Panc1 (cell line): ENCODE measurements around the gene RNF111. TPM values are rescaled to one million over a fixed set of nuclear protein-coding genes. Genes with fewer than 3 reads are reported as not detected.

Experiments used
- ATAC-seq: fragments of 200-7000 bp; cut with Tn5 transposase; 2 replicates; pipeline ENCODE4 v1.9.1; 2020; ENCODE audit warnings: mild to moderate bottlenecking, moderate library complexity
- BruUV-seq: library from RNA; stranded (reverse); fragments of 400-500 nt; replicated peaks from 2 replicates; lab custom pipeline; 2021; lab: Mats Ljungman, UMichigan
- CTCF ChIA-PET: fragments of 300-600 bp; sonication (Branson Sonifier 250); formaldehyde crosslinking; loops from one replicate; lab custom pipeline; 2022; ENCODE audit warnings: antibody characterized with exemption; lab: Charles Lee
- POLR2A ChIA-PET: fragments of 300-600 bp; sonication (Branson Sonifier 250); formaldehyde crosslinking; loops from one replicate; lab custom pipeline; 2022; ENCODE audit warnings: antibody characterized with exemption; lab: Charles Lee
- DNase-seq: peaks from one replicate; pipeline ENCODE4 v3.0.0-alpha.2; 2010; ENCODE audit warnings: low read depth, low spot score
- H3K27ac ChIP-seq: 2 replicates; pipeline ENCODE4 v1.5.1; 2011; ENCODE audit warnings: mild to moderate bottlenecking, low read length, inconsistent platforms
- H3K27me3 ChIP-seq: fragments of 200-500 bp; sonication (Bioruptor generic); 2 replicates; pipeline ENCODE4 v1.6.0; 2014; ENCODE audit warnings: low read length, inconsistent platforms; ENCODE audit not compliant: control insufficient read depth, insufficient read depth
- H3K36me3 ChIP-seq: fragments of 200-500 bp; sonication (Bioruptor generic); 2 replicates; pipeline ENCODE4 v1.5.1; 2014; ENCODE audit warnings: inconsistent platforms, mild to moderate bottlenecking, low read length, moderate library complexity; ENCODE audit not compliant: control insufficient read depth, insufficient read depth
- H3K4me1 ChIP-seq: 2 replicates; pipeline ENCODE4 v1.5.1; 2011; ENCODE audit warnings: inconsistent platforms, mild to moderate bottlenecking, low read length, moderate library complexity; ENCODE audit not compliant: control insufficient read depth, insufficient read depth
- H3K4me3 ChIP-seq, 2 experiments: 2 replicates each; pipeline ENCODE4 v1.5.1; 2011 to 2012; ENCODE audit warnings: low read depth in 2 of 2, low read length in 2 of 2, mild to moderate bottlenecking in 2 of 2, inconsistent platforms in 1 of 2, moderate library complexity in 1 of 2
- H3K9me3 ChIP-seq: fragments of 200-500 bp; sonication (Bioruptor generic); 2 replicates; pipeline ENCODE4 v1.5.1; 2014; ENCODE audit warnings: low read depth, mild to moderate bottlenecking, inconsistent platforms, low read length, moderate library complexity; ENCODE audit not compliant: control insufficient read depth, insufficient read depth
- POLR2AphosphoS5 ChIP-seq: IDR thresholded peaks from 2 replicates; pipeline ENCODE4 v1.6.1; 2012; ENCODE audit warnings: mild to moderate bottlenecking, low read depth, low read length, moderate library complexity
- SIN3A ChIP-seq: IDR thresholded peaks from 2 replicates; pipeline ENCODE4 v1.6.1; 2012; ENCODE audit warnings: low read depth, mild to moderate bottlenecking, low read length, moderate library complexity, borderline replicate concordance; ENCODE audit not compliant: insufficient read depth
- TCF7L2 ChIP-seq: IDR thresholded peaks from 2 replicates; pipeline ENCODE4 v1.6.1; 2011; ENCODE audit warnings: mild to moderate bottlenecking, low read depth, low read length, inconsistent platforms
- in situ Hi-C: cut with HindIII; loops from 2 replicates; pipeline ENCODE4 v1.10.0; 2016; ENCODE audit warnings: low sequenced_read_pairs, low pct_unique_long_range_greater_than_20kb
- intact Hi-C: fragments of 100-400 bp; cut with micrococcal nuclease; formaldehyde crosslinking; loops from one replicate; pipeline ENCODE4 v1.10.0; 2022; ENCODE audit not compliant: unreplicated experiment
- total RNA-seq: library from RNA; stranded (reverse); gene quantifications from one replicate; pipeline ENCODE4 v1.2.1, GENCODE V29; 2021; ENCODE audit not compliant: unreplicated experiment
- TF ChIP-seq, protein P1 (sequence below), 2 experiments: IDR thresholded peaks; 2 replicates each; pipeline ENCODE4 v1.6.1; 2011 to 2012; ENCODE audit warnings: low read depth in 2 of 2, control low read depth in 1 of 2, low read length in 1 of 2, mild to moderate bottlenecking in 1 of 2, moderate library complexity in 1 of 2; ENCODE audit not compliant: insufficient read depth in 1 of 2
- TF ChIP-seq, protein P2 (sequence below): fragments of 450-650 bp; IDR thresholded peaks from 2 replicates; pipeline ENCODE4 v1.5.1; 2017; ENCODE audit warnings: mild to moderate bottlenecking

Gene RNF111
- total RNA-seq, 1 experiment from 2014 or later = 37.2 TPM

DNA sequence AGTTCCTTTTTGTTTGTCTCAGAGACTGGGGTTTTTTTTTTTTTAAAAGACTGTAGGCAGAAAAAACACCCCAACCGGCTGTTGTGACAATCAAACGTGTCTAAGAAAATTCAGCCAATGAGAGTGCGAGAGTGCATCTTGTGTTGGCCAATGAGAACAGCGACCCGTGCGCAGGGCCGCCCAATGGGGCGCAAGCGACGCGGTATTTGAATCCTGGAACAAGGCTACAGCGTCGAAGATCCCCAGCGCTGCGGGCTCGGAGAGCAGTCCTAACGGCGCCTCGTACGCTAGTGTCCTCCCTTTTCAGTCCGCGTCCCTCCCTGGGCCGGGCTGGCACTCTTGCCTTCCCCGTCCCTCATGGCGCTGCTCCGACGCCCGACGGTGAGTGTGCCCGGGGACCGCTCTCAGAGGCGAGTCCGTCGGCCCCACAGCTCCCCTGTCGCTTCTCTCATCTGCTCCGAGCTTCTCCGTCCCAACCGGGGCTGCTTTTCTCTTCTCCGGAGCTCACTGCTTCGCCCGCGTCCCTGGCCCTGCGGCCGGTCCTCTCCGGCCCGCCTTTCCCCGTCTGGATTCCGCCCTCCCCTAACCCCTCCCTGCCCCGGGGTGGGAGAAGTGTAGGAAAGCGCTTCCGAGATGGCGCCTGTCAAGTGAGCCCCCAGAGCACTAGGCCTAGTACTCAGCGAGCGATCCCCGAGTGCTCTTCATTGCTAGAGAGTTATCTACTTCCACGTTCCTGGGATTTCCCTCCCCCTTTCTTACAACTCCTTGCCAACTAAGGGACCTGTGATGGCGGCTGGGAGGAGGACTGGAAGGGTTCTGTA is 117.7 kb downstream of the RNF111 start, which contains the start of gene CCNB2:
Gene CCNB2 (plus strand): TSS at position 235 of the 821 bp plus-strand sequence. CDS start 123 bp downstream, at position 358.
- TF ChIP-seq SIN3A (peak; percentile 100), POLR2AphosphoS5 (peak; percentile 92), TCF7L2 (no peak)
- TF ChIP-seq, protein P1, sequence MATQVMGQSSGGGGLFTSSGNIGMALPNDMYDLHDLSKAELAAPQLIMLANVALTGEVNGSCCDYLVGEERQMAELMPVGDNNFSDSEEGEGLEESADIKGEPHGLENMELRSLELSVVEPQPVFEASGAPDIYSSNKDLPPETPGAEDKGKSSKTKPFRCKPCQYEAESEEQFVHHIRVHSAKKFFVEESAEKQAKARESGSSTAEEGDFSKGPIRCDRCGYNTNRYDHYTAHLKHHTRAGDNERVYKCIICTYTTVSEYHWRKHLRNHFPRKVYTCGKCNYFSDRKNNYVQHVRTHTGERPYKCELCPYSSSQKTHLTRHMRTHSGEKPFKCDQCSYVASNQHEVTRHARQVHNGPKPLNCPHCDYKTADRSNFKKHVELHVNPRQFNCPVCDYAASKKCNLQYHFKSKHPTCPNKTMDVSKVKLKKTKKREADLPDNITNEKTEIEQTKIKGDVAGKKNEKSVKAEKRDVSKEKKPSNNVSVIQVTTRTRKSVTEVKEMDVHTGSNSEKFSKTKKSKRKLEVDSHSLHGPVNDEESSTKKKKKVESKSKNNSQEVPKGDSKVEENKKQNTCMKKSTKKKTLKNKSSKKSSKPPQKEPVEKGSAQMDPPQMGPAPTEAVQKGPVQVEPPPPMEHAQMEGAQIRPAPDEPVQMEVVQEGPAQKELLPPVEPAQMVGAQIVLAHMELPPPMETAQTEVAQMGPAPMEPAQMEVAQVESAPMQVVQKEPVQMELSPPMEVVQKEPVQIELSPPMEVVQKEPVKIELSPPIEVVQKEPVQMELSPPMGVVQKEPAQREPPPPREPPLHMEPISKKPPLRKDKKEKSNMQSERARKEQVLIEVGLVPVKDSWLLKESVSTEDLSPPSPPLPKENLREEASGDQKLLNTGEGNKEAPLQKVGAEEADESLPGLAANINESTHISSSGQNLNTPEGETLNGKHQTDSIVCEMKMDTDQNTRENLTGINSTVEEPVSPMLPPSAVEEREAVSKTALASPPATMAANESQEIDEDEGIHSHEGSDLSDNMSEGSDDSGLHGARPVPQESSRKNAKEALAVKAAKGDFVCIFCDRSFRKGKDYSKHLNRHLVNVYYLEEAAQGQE (IDR thresholded peaks at IDR 0.05; ENCODE audit: insufficient read depth in 1 of 2, low read depth in 2 of 2, low read length in 1 of 2) = no peak
- H3K4me3 ChIP-seq = peak within 1 kb of the TSS; percentile 66 to 92
- ATAC-seq (peak; percentile 99), DNase-seq (peak; percentile 79)
- H3K36me3 ChIP-seq = peaks cover 12% of the 10 kb centered on the region
- intact Hi-C loops = loop anchor here (10.0 kb wide), 1 partner anchor 120 kb away; the partner anchor contains the start of gene RNF111
- H3K4me1 ChIP-seq = peaks cover 9% of the 10 kb centered on the region; the same call in 1 of the 2 replicates
- no peaks in the 10 kb centered on the region for H3K9me3 ChIP-seq
- ChIA-PET CTCF (no interaction called here), POLR2A (no interaction called here)
- in situ Hi-C loops = no loop called here
- BruUV-seq = no TSS peak
- H3K27me3 ChIP-seq = no peaks in the 10 kb centered on the region
- H3K27ac ChIP-seq = peak within 1 kb of the TSS; percentile 88

DNA sequence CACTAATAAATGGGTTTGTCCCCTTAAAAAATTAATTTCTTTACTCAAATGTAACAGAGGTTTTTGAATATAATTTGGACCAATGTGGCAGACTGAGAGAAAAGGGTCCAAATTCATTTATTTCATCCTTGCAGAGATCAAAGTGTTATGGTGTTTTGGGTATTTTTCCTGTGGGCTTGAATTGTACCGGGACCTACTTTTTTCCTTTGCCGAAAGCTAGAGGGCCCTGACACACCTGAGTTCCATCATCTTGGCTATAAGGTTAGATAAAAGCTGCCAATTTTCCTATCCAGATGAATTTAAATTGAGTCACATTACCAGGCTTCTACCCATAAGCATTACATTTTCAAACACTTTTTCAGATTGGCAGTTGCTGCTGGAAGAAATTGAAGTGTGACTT is 118.4 kb downstream of the RNF111 start:
- Histone ChIP-seq H3K27ac (peak overlapping the region; percentile 88), H3K4me3 (peak overlapping the region; percentile 66 to 92), H3K27me3 (no peaks in the 10 kb centered on the region), H3K36me3 (peaks cover 16% of the 10 kb centered on the region), H3K9me3 (no peaks in the 10 kb centered on the region), H3K4me1 (peaks cover 9% of the 10 kb centered on the region; the same call in 1 of the 2 replicates)
- intact Hi-C loops (loop anchor here (10.0 kb wide), 1 partner anchor 121 kb away; the partner anchor contains the start of gene RNF111), in situ Hi-C loops (no loop called here)
- ChIA-PET POLR2A (no interaction called here), CTCF (no interaction called here)
- no peak for TF ChIP-seq POLR2AphosphoS5
- TF ChIP-seq, protein P1 (IDR thresholded peaks at IDR 0.05; ENCODE audit: insufficient read depth in 1 of 2, low read depth in 2 of 2, low read length in 1 of 2) = no peak
- no peak for TF ChIP-seq TCF7L2
- TF ChIP-seq, protein P2, sequence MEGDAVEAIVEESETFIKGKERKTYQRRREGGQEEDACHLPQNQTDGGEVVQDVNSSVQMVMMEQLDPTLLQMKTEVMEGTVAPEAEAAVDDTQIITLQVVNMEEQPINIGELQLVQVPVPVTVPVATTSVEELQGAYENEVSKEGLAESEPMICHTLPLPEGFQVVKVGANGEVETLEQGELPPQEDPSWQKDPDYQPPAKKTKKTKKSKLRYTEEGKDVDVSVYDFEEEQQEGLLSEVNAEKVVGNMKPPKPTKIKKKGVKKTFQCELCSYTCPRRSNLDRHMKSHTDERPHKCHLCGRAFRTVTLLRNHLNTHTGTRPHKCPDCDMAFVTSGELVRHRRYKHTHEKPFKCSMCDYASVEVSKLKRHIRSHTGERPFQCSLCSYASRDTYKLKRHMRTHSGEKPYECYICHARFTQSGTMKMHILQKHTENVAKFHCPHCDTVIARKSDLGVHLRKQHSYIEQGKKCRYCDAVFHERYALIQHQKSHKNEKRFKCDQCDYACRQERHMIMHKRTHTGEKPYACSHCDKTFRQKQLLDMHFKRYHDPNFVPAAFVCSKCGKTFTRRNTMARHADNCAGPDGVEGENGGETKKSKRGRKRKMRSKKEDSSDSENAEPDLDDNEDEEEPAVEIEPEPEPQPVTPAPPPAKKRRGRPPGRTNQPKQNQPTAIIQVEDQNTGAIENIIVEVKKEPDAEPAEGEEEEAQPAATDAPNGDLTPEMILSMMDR = no peak; the same call in 1 of the 2 replicates
- no peak for TF ChIP-seq SIN3A
- no peak for ATAC-seq
- BruUV-seq = no TSS peak
- no peak for DNase-seq
